Activated T-cell treated with anti-CD3 and anti-CD28 coated beads, Interleukin-2, amount 50 U/mL, for 24 hours (primary cell): ENCODE data around the gene NTF4.

Source experiments
- DNase-seq: peaks from one replicate; pipeline ENCODE4 v3.0.0-alpha.2; 2020
- H3K27ac Mint-ChIP-seq: 2 replicates; pipeline ENCODE4 v1.8.0; 2020; ENCODE audit warnings: mild to moderate bottlenecking, mixed read lengths
- H3K27me3 Mint-ChIP-seq: 2 replicates; pipeline ENCODE4 v1.8.0; 2020; ENCODE audit warnings: mixed read lengths
- H3K36me3 Mint-ChIP-seq: 2 replicates; pipeline ENCODE4 v1.8.0; 2020; ENCODE audit warnings: low read depth, mixed read lengths
- H3K4me1 Mint-ChIP-seq: 2 replicates; pipeline ENCODE4 v1.8.0; 2020; ENCODE audit warnings: low read depth, mixed read lengths
- H3K4me3 Mint-ChIP-seq: 2 replicates; pipeline ENCODE4 v1.8.0; 2020; ENCODE audit warnings: mild to moderate bottlenecking, moderate library complexity, mixed read lengths
- H3K9me3 Mint-ChIP-seq: 2 replicates; pipeline ENCODE4 v1.8.0; 2020; ENCODE audit warnings: mixed read lengths

The NTF4 gene

GRCh38 chr19:49014123-49014869, 50.3 kb downstream of the NTF4 start:
- H3K27ac Mint-ChIP-seq = no peak overlapping the region
- peaks cover 16% of the 10 kb centered on the region for H3K4me1 Mint-ChIP-seq
- no peak for DNase-seq
- no peaks in the 10 kb centered on the region for H3K9me3 Mint-ChIP-seq
- peaks cover 8% of the 10 kb centered on the region for H3K27me3 Mint-ChIP-seq
- H3K36me3 Mint-ChIP-seq = peaks cover 78% of the 10 kb centered on the region
- no peak overlapping the region for H3K4me3 Mint-ChIP-seq

- Mint-ChIP-seq H3K27me3 (no peaks in the 10 kb centered on the region), H3K9me3 (no peaks in the 10 kb centered on the region)
These were observed 53.4 kb downstream of the NTF4 start for GRCh38 chr19:49011194-49011593.

More at GRCh38 chr19:49011194-49011593, 53.4 kb downstream of the NTF4 start:
- DNase-seq = no peak
- Mint-ChIP-seq H3K27ac (no peak overlapping the region), H3K4me1 (no peaks in the 10 kb centered on the region), H3K4me3 (no peak overlapping the region), H3K36me3 (peaks cover 88% of the 10 kb centered on the region)
